ENCODE measurements around the gene OR51I2.

The OR51I2 gene, protein sequence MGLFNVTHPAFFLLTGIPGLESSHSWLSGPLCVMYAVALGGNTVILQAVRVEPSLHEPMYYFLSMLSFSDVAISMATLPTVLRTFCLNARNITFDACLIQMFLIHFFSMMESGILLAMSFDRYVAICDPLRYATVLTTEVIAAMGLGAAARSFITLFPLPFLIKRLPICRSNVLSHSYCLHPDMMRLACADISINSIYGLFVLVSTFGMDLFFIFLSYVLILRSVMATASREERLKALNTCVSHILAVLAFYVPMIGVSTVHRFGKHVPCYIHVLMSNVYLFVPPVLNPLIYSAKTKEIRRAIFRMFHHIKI

DNA sequence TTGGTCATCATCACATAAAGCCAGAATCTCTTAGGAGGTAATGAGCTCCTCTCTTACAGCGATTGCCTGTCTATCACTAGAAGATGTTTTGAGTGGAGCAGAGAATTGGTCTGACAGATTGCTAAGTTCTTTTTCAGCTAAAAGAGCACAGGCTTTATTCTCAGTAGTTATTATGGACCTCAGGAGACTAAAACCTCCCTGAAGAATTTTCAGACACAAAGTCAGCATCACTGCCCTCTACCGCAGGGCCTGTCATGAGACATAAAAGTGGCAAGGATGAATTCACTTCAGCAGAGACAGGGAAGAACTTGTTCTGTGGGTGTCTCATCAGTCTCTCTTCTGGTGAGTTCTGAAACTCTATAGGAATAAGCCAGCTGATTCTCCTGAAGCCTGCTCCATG lies at the start of gene OR51I2:
OR51I2 (plus strand) TSS at position 301 of the 400 bp plus-strand sequence. CDS start 4,166 bp downstream, outside the sequence.
- TF ChIP-seq, protein P1, sequence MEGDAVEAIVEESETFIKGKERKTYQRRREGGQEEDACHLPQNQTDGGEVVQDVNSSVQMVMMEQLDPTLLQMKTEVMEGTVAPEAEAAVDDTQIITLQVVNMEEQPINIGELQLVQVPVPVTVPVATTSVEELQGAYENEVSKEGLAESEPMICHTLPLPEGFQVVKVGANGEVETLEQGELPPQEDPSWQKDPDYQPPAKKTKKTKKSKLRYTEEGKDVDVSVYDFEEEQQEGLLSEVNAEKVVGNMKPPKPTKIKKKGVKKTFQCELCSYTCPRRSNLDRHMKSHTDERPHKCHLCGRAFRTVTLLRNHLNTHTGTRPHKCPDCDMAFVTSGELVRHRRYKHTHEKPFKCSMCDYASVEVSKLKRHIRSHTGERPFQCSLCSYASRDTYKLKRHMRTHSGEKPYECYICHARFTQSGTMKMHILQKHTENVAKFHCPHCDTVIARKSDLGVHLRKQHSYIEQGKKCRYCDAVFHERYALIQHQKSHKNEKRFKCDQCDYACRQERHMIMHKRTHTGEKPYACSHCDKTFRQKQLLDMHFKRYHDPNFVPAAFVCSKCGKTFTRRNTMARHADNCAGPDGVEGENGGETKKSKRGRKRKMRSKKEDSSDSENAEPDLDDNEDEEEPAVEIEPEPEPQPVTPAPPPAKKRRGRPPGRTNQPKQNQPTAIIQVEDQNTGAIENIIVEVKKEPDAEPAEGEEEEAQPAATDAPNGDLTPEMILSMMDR (conservative IDR thresholded peaks at IDR 0.05; ENCODE audit: low read depth) = no peak
- POLR2A ChIA-PET (ENCODE audit: low non-redundant PET) = no interaction called here
- CTCF ChIA-PET = interaction anchor here (0.6 kb wide), 1 partner anchor 331 kb away, joined by 3 read pairs; no protein-coding TSS in a partner anchor

DNA sequence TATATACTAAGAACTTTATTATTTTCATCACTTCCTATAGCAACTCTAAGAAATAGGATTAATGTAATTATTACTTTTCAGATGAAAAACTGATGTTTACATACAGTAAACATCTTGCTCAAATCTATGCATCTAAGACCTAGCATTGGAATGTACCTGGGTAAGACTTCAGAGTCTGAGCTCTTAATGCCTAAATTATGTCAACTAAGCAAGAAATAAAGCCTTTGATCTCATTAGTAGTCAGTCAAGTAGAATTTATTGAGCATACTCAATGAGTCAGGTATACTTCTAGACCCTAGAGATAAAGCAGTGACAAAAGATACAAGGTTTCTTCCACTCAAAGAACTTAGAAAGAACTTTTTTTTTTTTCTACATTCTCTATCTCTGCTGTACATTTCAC lies 44.0 kb upstream of the OR51I2 start:
- ChIA-PET POLR2A (ENCODE audit: low non-redundant PET) (no interaction called here), CTCF (no interaction called here)
- DNase-seq (ENCODE audit: low spot score) = no peak
- no peak overlapping the region for H3K27ac ChIP-seq
- TF ChIP-seq, protein P1 (conservative IDR thresholded peaks at IDR 0.05; ENCODE audit: low read depth) = no peak

More for the DNA sequence above, at the start of gene OR51I2:
- H3K27ac ChIP-seq = no peak within 1 kb of the TSS
- DNase-seq (ENCODE audit: low spot score) = no peak

DNA sequence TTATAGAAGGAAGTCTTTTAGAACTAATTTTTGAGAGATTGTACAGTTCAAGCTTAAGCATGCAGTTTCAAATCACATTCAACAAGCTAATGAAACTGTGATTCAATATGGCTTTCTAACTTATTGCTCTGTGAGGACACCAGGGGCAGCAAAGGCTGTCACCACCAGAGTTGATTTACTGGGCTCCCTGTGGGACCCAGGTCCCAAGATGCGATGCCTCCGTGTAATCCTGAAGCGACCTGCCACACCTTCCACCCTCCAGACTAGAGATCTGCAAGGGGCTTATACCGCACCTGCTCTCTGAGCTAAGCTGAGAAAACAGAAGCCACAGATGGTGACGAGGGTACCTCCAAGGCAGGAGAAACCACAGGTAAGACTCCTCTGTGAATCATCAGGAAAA lies 28.1 kb upstream of the OR51I2 start:
- POLR2A ChIA-PET (ENCODE audit: low non-redundant PET) = no interaction called here
- no peak overlapping the region for H3K27ac ChIP-seq
- TF ChIP-seq, protein P1 (conservative IDR thresholded peaks at IDR 0.05; ENCODE audit: low read depth) = no peak
- CTCF ChIA-PET = interaction anchor here (0.7 to 0.9 kb wide), 2 partner anchors 12 to 1753 kb away, joined by 3 to 5 read pairs; no protein-coding TSS in a partner anchor
- DNase-seq (ENCODE audit: low spot score) = no peak

DNA sequence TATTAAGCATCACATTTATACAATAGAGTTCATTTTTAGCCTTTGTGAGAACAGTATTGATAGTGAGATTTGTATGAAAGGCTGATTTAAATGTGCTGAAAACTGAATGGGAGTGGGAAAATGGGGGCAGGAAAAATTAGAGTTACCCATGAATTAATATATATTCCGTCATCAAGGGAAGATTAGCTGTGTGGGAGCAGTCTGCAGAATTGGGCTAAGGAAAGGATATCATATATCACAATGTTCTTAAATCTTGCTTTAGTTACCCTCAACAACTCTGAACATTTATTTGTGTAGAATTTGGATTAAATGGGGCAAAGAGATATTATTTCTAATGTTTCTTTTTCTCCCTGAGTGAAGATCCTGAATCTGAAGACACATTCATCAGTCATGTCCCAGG lies 27.3 kb upstream of the OR51I2 start, which contains the start of gene OR51Q1:
OR51Q1 (plus strand) TSS at position 301 of the 400 bp plus-strand sequence; CDS start at position 391, 90 bp downstream.
- POLR2A ChIA-PET (ENCODE audit: low non-redundant PET) = no interaction called here
- no peak within 1 kb of the TSS for H3K27ac ChIP-seq
- DNase-seq (ENCODE audit: low spot score) = no peak
- CTCF ChIA-PET = no interaction called here
- TF ChIP-seq, protein P1 (conservative IDR thresholded peaks at IDR 0.05; ENCODE audit: low read depth) = no peak

DNA sequence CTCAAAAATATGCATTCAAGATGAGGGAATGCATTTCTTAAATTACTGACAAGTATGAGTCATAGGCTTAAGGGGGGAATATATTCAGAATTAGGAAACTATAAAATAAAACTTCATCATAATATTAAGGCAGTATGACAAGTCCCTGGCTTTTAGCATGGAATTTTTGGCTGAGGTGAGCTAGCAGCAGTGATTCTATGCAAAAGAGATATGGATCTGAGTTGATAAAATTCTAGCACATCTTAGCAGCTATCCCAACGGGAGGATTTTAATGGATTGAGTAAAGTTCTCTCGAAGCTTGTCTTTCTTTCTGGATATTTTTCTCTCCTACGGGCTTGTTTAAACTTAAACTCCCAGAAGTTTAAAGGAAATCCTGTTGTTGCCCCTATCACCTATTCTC lies 26.0 kb upstream of the OR51I2 start:
- POLR2A ChIA-PET (ENCODE audit: low non-redundant PET) = no interaction called here
- H3K27ac ChIP-seq = no peak overlapping the region
- CTCF ChIA-PET = interaction anchor here (0.6 kb wide), 2 partner anchors 40 to 262 kb away, joined by 3 read pairs; no protein-coding TSS in a partner anchor
- TF ChIP-seq, protein P1 (conservative IDR thresholded peaks at IDR 0.05; ENCODE audit: low read depth) = no peak
- DNase-seq (ENCODE audit: low spot score) = no peak

DNA sequence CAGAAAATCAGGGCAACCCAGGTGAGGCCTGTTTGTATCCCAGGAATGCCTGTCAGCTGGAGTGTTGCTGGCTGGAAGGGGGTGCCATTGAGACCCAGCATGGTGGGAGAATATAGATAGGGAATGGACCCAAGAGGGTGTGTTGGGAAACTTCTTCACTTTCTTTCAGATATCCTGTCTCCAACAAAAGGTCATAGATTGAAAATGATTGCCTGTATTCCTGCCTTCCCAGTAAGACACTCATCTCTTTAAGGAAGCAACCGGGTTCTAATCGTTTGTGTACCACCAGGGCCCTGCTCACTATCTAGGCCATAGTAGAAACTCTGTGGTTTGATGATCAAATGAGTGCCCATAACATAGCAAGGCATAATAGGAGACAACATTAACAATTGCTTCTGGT lies 7.7 kb upstream of the OR51I2 start, which contains the start of gene OR51I1:
OR51I1 (minus strand) TSS at position 101 of the 400 bp plus-strand sequence; CDS start at position 101, 0 bp downstream.
- DNase-seq (ENCODE audit: low spot score) = no peak
- ChIA-PET POLR2A (ENCODE audit: low non-redundant PET) (no interaction called here), CTCF (no interaction called here)
- H3K27ac ChIP-seq = no peak within 1 kb of the TSS
- TF ChIP-seq, protein P1 (conservative IDR thresholded peaks at IDR 0.05; ENCODE audit: low read depth) = no peak
